HK-2 (cell line): ENCODE measurements around the gene CRTC3.
"Not testable (repeated sequence)": the region's sequence is repeated elsewhere in the genome, so short reads cannot be mapped to it uniquely, and the experiment has no call there.

Source experiments
- DNase-seq: peaks from one replicate; pipeline ENCODE4 v3.0.0-alpha.2; 2018; ENCODE audit not compliant: unreplicated experiment

The CRTC3 gene

GRCh38 chr15:90529371-90530249, at the start of gene CRTC3:
Gene CRTC3 (plus strand): TSS chr15:90529923. CDS start chr15:90530072, 149 bp downstream.
- DNase-seq, result peak; percentile 44

- DNase-seq, result no peak
Observed at GRCh38 chr15:90481023-90481422, 48.7 kb upstream of the CRTC3 start.

GRCh38 chr15:90482124-90483011, 47.4 kb upstream of the CRTC3 start:
- no peak for DNase-seq

GRCh38 chr15:90483012-90483307, 46.8 kb upstream of the CRTC3 start:
- DNase-seq, result no peak

GRCh38 chr15:90483637-90484036, 46.1 kb upstream of the CRTC3 start:
- DNase-seq, result no peak

GRCh38 chr15:90487186-90487585, 42.5 kb upstream of the CRTC3 start:
- no peak for DNase-seq

- DNase-seq, result no peak
Observed at GRCh38 chr15:90489514-90489913, 40.2 kb upstream of the CRTC3 start.

- no peak for DNase-seq
Observed at GRCh38 chr15:90489944-90490343, 39.8 kb upstream of the CRTC3 start.

- DNase-seq, result no peak
Observed at GRCh38 chr15:90493647-90494046, 36.1 kb upstream of the CRTC3 start.

- no peak for DNase-seq
Observed at GRCh38 chr15:90495067-90495466, 34.7 kb upstream of the CRTC3 start.

- DNase-seq, result no peak
Observed at GRCh38 chr15:90496791-90497190, 32.9 kb upstream of the CRTC3 start.

- DNase-seq, result no peak
Observed at GRCh38 chr15:90497376-90497775, 32.3 kb upstream of the CRTC3 start.

GRCh38 chr15:90497912-90498311, 31.8 kb upstream of the CRTC3 start:
- DNase-seq, result no peak

GRCh38 chr15:90500171-90500570, 29.6 kb upstream of the CRTC3 start:
- DNase-seq, result no peak

GRCh38 chr15:90501898-90502297, 27.8 kb upstream of the CRTC3 start:
- no peak for DNase-seq

GRCh38 chr15:90510781-90511180, 18.9 kb upstream of the CRTC3 start:
- DNase-seq, result not testable (repeated sequence)

- DNase-seq, result not testable (repeated sequence)
Observed at GRCh38 chr15:90511211-90511618, 18.5 kb upstream of the CRTC3 start.

GRCh38 chr15:90512276-90512675, 17.4 kb upstream of the CRTC3 start:
- no peak for DNase-seq

- DNase-seq, result no peak
Observed at GRCh38 chr15:90512981-90513380, 16.7 kb upstream of the CRTC3 start.

GRCh38 chr15:90513448-90513847, 16.3 kb upstream of the CRTC3 start:
- no peak for DNase-seq

GRCh38 chr15:90513893-90514292, 15.8 kb upstream of the CRTC3 start:
- DNase-seq, result not testable (repeated sequence)

GRCh38 chr15:90519688-90520087, 10.0 kb upstream of the CRTC3 start:
- no peak for DNase-seq

- DNase-seq, result no peak
Observed at GRCh38 chr15:90520365-90520764, 9.4 kb upstream of the CRTC3 start.
